HEK293T (cell line): ENCODE data around the gene RNPEP.
"Not testable (repeated sequence)": the region's sequence is repeated elsewhere in the genome, so short reads cannot be mapped to it uniquely, and the experiment has no call there.

Experiments used
- CTCF ChIA-PET: fragments of 350-600 bp; formaldehyde crosslinking; extraction: SDS; loops from one replicate; lab custom pipeline; 2021; ENCODE audit warnings: antibody characterized with exemption, inconsistent platforms; lab: Yijun Ruan, JAX
- POLR2A ChIA-PET: fragments of 350-600 bp; formaldehyde crosslinking; extraction: SDS; loops from one replicate; lab custom pipeline; 2020; ENCODE audit warnings: antibody characterized with exemption, inconsistent platforms; lab: Yijun Ruan, JAX
- DNase-seq: peaks from one replicate; pipeline ENCODE4 v3.0.0; 2012; ENCODE audit warnings: mixed read lengths; ENCODE audit errors: extremely low spot score
- ARNT ChIP-seq: fragments of 450-650 bp; IDR thresholded peaks from 2 replicates; pipeline ENCODE4 v1.6.1; 2017; ENCODE audit warnings: mild to moderate bottlenecking
- BHLHE40 ChIP-seq: fragments of 450-650 bp; IDR thresholded peaks from 2 replicates; pipeline ENCODE4 v1.6.1; 2016; ENCODE audit warnings: mild to moderate bottlenecking, moderate library complexity, borderline replicate concordance
- CTBP1 ChIP-seq: fragments of 450-650 bp; IDR thresholded peaks from 2 replicates; pipeline ENCODE4 v1.6.1; 2016; ENCODE audit warnings: borderline replicate concordance
- ELF4 ChIP-seq: fragments of 450-650 bp; IDR thresholded peaks from 2 replicates; pipeline ENCODE4 v1.6.1; 2017; ENCODE audit warnings: antibody characterized with exemption
- FOXA1 ChIP-seq: fragments of 450-650 bp; IDR thresholded peaks from 2 replicates; pipeline ENCODE4 v1.6.1; 2016; ENCODE audit warnings: mild to moderate bottlenecking
- FOXK2 ChIP-seq: fragments of 450-650 bp; IDR thresholded peaks from 2 replicates; pipeline ENCODE4 v1.6.1; 2016; ENCODE audit warnings: mild to moderate bottlenecking
- FOXM1 ChIP-seq: fragments of 450-650 bp; IDR thresholded peaks from 2 replicates; pipeline ENCODE4 v1.6.1; 2017; ENCODE audit warnings: mild to moderate bottlenecking, borderline replicate concordance
- HDGF ChIP-seq: fragments of 450-650 bp; IDR thresholded peaks from 2 replicates; pipeline ENCODE4 v1.6.1; 2017; ENCODE audit warnings: antibody characterized with exemption, borderline replicate concordance
- L3MBTL2 ChIP-seq: fragments of 450-650 bp; conservative IDR thresholded peaks from 2 replicates; pipeline ENCODE4 v1.6.1; 2016; ENCODE audit warnings: mild to moderate bottlenecking
- LEF1 ChIP-seq: fragments of 450-650 bp; IDR thresholded peaks from 2 replicates; pipeline ENCODE4 v1.6.1; 2017; ENCODE audit warnings: mild to moderate bottlenecking, borderline replicate concordance
- NFRKB ChIP-seq: fragments of 450-650 bp; IDR thresholded peaks from 2 replicates; pipeline ENCODE4 v1.6.1; 2016; ENCODE audit warnings: mild to moderate bottlenecking, moderate library complexity
- SP1 ChIP-seq: fragments of 450-650 bp; IDR thresholded peaks from 2 replicates; pipeline ENCODE4 v1.6.1; 2017
- SUZ12 ChIP-seq: fragments of 450-650 bp; IDR thresholded peaks from 2 replicates; pipeline ENCODE4 v1.6.1; 2016; ENCODE audit warnings: mild to moderate bottlenecking
- TARDBP ChIP-seq: fragments of 450-650 bp; IDR thresholded peaks from 2 replicates; pipeline ENCODE4 v1.6.1; 2016
- ZNF384 ChIP-seq: fragments of 450-650 bp; IDR thresholded peaks from 2 replicates; pipeline ENCODE4 v1.6.1; 2016
- TF ChIP-seq, protein P1 (sequence below): fragments of 450-650 bp; IDR thresholded peaks from 2 replicates; pipeline ENCODE4 v1.6.1; 2016

The RNPEP gene

DNA sequence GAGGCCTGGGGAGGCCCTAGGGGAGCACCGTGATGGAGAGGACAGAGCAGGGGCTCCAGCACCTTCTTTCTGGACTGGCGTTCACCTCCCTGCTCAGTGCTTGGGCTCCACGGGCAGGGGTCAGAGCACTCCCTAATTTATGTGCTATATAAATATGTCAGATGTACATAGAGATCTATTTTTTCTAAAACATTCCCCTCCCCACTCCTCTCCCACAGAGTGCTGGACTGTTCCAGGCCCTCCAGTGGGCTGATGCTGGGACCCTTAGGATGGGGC is 33.2 kb downstream of the RNPEP start:
- POLR2A ChIA-PET = no interaction called here
- TF ChIP-seq LEF1 = no peak
- TF ChIP-seq CTBP1 = no peak
- no peak for TF ChIP-seq ELF4
- no peak for TF ChIP-seq FOXK2
- CTCF ChIA-PET = interaction anchor here (0.7 to 1.2 kb wide), 2 partner anchors 10 to 16 kb away, joined by 4 to 5 read pairs; no protein-coding TSS in a partner anchor
- DNase-seq = no peak

DNA sequence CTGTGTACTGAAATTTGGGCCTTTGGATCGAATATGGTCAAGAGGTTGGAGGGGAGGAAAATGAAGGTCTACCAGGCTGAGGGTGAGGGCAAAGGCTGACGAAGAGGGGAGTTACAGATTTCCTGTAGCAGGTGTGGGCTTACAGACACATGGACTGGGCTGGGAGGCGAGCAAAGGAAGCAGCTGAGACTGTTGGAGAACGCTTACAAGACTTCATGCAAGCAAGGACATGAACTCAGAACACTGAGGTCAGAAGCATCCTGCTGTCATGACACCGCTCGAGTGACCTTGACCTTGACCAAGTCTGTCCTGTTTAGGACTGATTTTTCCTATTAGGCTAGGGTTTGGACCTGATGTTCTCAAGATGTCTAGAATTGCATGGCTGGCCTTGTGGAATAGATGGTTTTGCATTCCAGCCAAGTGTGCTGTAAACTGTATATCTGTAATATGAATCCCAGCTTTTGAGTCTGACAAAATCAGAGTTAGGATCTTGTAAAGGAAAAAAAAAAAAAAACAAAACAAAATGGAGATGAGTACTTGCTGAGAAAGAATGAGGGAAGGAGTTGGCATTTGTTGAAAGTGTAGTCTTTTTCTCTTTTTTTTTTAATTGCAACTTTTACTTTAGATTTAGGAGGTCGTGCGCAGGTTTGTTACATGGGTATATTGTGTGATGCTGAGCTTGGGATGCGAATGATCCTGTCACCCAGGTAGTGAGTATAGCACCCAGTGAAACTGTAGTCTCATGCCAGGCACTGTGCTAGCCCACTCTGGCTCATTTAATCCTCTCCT is 33.8 kb downstream of the RNPEP start:
- CTCF ChIA-PET = interaction anchor here (0.6 to 1.5 kb wide), 4 partner anchors 11 to 99 kb away, joined by 3 to 5 read pairs (median 4); no protein-coding TSS in a partner anchor
- TF ChIP-seq ZNF384 (no peak), SP1 (no peak), CTBP1 (no peak), TARDBP (no peak), LEF1 (no peak), L3MBTL2 (no peak), FOXA1 (no peak), FOXK2 (no peak), BHLHE40 (no peak), SUZ12 (no peak), ELF4 (no peak)
- TF ChIP-seq, protein P1, sequence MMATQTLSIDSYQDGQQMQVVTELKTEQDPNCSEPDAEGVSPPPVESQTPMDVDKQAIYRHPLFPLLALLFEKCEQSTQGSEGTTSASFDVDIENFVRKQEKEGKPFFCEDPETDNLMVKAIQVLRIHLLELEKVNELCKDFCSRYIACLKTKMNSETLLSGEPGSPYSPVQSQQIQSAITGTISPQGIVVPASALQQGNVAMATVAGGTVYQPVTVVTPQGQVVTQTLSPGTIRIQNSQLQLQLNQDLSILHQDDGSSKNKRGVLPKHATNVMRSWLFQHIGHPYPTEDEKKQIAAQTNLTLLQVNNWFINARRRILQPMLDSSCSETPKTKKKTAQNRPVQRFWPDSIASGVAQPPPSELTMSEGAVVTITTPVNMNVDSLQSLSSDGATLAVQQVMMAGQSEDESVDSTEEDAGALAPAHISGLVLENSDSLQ = no peak
- no peak for DNase-seq
- POLR2A ChIA-PET = no interaction called here

DNA sequence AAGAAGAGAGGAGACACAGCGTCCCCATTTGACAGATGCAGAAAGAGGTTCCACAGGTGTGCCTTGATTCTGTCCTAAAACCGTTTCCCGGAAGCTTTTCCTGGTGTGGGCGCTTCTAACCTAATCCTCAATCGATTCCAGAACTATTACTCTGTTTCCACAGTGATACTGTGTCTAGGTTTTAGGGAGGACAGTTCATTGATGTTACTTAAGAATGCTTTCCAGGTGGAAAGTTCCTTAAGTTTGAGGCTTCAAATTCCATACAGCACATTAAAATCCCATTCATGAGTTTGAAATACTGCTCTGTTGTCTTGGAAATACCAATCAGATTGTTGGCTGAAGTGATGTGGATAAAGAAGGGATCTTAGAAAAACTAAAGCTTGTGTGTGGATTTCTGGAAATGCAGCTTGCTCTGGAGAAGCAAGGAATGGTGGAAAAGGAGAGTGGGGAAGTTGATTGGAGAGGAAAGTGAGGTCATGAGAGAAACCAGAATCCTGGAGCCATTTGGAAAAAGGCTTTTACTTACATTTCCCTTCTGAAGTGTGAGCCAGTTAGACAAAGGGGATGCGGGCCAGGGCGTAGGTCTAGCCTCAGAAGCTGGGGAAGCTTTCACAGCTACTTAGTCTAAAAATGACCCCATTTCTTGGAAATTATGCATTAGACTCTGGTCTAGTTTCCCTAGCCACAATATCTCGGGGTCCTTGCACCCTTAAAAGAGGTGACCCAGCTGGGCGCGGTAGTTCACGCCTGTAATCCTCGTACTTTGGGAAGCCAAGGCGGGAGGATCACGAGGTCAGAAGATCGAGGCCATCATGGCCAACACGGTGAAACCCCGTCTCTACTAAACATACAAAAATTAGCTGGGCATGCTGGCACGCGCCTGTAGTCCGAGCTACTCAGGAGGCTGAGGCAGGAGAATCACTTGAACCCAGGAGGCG is 34.6 kb downstream of the RNPEP start:
- DNase-seq = no peak
- TF ChIP-seq LEF1 (no peak), BHLHE40 (no peak), ZNF384 (no peak), SUZ12 (no peak), SP1 (no peak), ARNT (no peak), L3MBTL2 (no peak), TARDBP (no peak)
- POLR2A ChIA-PET = no interaction called here
- CTCF ChIA-PET = interaction anchor here (0.8 to 1.5 kb wide), 2 partner anchors 8 to 17 kb away, joined by 4 read pairs; no protein-coding TSS in a partner anchor

DNA sequence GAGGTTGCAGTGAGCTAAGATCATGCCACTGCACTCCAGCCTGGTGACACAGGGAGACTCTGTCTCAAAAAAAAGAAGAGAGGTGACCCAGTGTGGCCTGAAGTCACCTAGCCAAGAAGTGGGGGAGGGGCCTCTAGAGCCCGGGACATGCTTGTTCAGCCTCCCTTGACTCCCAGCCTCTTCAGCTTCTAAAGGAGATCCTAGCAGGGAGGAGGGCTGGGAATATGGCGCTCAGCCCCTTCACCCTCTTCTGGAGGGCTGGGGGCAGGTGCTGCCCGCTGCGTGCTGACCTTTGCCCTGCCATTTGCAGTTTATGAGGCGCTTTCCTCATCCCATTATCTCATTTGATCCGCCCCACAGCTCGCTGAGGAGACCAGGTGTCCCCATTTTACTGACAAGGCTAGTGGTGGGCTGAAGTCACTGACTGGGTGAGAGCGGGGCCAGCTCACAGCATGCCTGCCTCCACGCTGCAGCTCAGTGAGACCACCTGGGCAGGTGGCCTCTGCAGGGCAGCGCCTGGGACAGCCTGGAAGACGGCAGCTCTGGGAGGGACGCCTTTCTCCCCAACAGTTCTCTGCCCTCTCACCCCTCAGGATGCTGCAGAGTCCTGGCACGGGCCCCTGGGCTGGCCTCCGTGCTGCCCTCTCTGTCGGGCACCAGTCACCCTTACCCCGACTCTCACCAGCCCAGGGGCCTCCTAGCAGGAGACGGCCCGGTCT is 35.5 kb downstream of the RNPEP start:
- POLR2A ChIA-PET = no interaction called here
- TF ChIP-seq FOXK2 = no peak
- TF ChIP-seq ZNF384 = no peak
- TF ChIP-seq SUZ12 = no peak
- no peak for TF ChIP-seq CTBP1
- TF ChIP-seq SP1 = no peak
- TF ChIP-seq TARDBP = no peak
- no peak for TF ChIP-seq FOXA1
- CTCF ChIA-PET = interaction anchor here (0.8 to 1.5 kb wide), 2 partner anchors 9 to 18 kb away, joined by 4 read pairs; no protein-coding TSS in a partner anchor
- no peak for DNase-seq

DNA sequence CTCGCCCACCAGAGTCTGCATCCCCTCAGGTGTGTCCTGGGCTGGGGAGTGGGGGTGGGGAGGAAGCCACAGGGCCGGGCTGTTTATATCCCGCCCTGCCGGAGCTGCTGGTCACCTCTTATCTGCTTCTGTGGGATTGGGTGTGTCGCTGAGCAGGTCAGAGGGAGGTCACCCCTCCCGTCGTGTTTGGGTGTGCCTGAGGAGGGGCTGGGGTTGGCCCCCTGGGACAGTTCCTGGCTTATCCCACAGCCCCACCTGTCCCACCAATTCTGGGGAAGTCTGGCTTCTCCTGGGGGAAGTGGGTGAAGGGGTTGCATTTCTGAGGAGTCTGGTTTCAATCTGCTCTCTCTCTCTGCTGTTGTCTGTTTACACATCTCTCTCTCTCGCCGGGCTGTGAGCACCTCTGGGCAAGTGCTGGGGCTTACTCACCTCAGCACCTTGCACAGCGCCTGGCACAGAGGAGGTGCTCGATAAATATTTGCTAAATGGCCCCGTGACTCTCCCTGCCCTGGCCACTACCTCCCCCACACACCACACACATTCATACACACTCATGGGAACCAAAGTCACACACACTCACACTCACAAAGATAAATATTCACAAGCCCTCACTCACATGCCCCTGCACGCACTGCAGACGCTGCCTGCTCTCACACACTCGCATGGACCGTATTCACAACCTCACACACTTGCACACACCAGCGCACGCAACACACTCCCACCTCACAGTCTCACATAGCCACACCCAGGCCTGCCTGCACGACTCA is 36.2 kb downstream of the RNPEP start:
- DNase-seq = no peak
- ChIA-PET POLR2A (no interaction called here), CTCF (no interaction called here)
- TF ChIP-seq CTBP1 (no peak), FOXK2 (no peak), ELF4 (no peak), TARDBP (no peak), ARNT (no peak), FOXM1 (no peak), BHLHE40 (no peak), SUZ12 (no peak), SP1 (no peak), HDGF (no peak), NFRKB (no peak), ZNF384 (no peak), LEF1 (no peak), FOXA1 (no peak), L3MBTL2 (no peak)
- TF ChIP-seq, protein P1 = no peak

DNA sequence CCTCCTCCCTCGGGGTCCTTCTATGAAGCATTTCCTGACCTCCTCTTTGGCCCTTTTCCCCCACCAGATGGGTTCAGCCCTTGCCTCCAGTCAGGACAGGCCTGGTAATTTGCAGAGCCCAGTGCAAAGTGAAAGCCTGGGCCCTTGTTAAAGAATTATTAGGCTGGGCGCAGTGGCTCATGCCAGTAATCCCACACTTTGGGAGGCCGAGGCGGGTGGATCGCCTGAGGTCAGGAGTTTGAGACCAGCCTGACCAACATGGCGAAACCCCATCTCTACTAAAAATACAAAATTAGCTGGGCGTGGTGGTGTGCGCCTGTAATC is 36.7 kb downstream of the RNPEP start:
- POLR2A ChIA-PET, DNase-seq, CTCF ChIA-PET: not testable (repeated sequence)
